Body of pancreas (tissue), 4 donors: ENCODE results near the gene HRCT1.

Experiments
- POLR2A ChIP-seq, 3 donors: fragments of 450-650 bp; IDR thresholded peaks; one replicate each; pipeline ENCODE4 v1.6.1; 2016; ENCODE audit warnings: antibody characterized with exemption in 3 of 3, mild to moderate bottlenecking in 2 of 3
- TF ChIP-seq, protein P1 (sequence below), 7 experiments: fragments of 450-650 bp in 4 of 7; fragments of 200-600 bp in 3 of 7; sonication (generic) in 3 of 7; IDR thresholded peaks; one replicate each; pipeline ENCODE4 v1.5.1; 2016 to 2019; ENCODE audit warnings: antibody characterized with exemption in 7 of 7

DNA sequence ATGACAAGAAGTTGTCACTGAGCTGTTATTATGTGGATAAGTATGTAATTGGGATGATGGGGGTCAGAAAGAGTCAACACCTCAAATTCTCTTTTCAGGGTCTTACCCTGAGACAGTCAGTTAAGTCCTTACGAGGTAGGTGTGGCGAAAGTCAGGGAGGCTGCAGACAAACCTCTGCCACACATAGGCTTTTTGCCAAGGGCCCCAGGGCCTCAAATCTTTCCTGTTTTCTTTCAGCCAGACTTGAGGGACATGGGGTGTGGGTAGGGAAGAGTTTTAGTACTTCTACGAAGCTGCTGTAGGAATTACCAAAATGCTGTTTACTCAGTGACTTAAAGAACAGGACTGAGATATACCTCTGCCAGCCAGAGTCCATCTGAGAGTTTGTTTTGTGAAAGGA lies 38.2 kb downstream of the HRCT1 start:
- TF ChIP-seq, protein P1, sequence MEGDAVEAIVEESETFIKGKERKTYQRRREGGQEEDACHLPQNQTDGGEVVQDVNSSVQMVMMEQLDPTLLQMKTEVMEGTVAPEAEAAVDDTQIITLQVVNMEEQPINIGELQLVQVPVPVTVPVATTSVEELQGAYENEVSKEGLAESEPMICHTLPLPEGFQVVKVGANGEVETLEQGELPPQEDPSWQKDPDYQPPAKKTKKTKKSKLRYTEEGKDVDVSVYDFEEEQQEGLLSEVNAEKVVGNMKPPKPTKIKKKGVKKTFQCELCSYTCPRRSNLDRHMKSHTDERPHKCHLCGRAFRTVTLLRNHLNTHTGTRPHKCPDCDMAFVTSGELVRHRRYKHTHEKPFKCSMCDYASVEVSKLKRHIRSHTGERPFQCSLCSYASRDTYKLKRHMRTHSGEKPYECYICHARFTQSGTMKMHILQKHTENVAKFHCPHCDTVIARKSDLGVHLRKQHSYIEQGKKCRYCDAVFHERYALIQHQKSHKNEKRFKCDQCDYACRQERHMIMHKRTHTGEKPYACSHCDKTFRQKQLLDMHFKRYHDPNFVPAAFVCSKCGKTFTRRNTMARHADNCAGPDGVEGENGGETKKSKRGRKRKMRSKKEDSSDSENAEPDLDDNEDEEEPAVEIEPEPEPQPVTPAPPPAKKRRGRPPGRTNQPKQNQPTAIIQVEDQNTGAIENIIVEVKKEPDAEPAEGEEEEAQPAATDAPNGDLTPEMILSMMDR (IDR thresholded peaks at IDR 0.05): no peak
- TF ChIP-seq POLR2A (IDR thresholded peaks at IDR 0.05): no peak
